Progenitor cell of endocrine pancreas (in vitro differentiated cells): ENCODE data around the gene NME7. TPM values are rescaled to one million over a fixed set of nuclear protein-coding genes. Genes with fewer than 3 reads are reported as not detected.
"Not testable (repeated sequence)": the region's sequence is repeated elsewhere in the genome, so short reads cannot be mapped to it uniquely, and the experiment has no call there.

Source experiments
- DNase-seq: peaks from one replicate; pipeline ENCODE4 v3.0.0; 2021; ENCODE audit warnings: low spot score; ENCODE audit not compliant: unreplicated experiment
- H3K27ac Mint-ChIP-seq: 2 replicates; pipeline ENCODE4 v1.8.0; 2021; ENCODE audit warnings: mild to moderate bottlenecking, moderate library complexity, mixed read lengths
- H3K27me3 Mint-ChIP-seq: 2 replicates; pipeline ENCODE4 v1.8.0; 2021; ENCODE audit warnings: mixed read lengths
- H3K36me3 Mint-ChIP-seq: 2 replicates; pipeline ENCODE4 v1.8.0; 2022; ENCODE audit warnings: mixed read lengths; ENCODE audit not compliant: insufficient read depth
- H3K4me1 Mint-ChIP-seq: 2 replicates; pipeline ENCODE4 v1.8.0; 2021; ENCODE audit warnings: low read depth, mixed read lengths
- H3K4me3 Mint-ChIP-seq: 2 replicates; pipeline ENCODE4 v1.8.0; 2021; ENCODE audit warnings: low read depth, mild to moderate bottlenecking, moderate library complexity, mixed read lengths
- H3K9me3 Mint-ChIP-seq: 2 replicates; pipeline ENCODE4 v1.8.0; 2021; ENCODE audit warnings: low read depth, mixed read lengths
- total RNA-seq: library from RNA; stranded (reverse); gene quantifications from 2 replicates; pipeline ENCODE4 v1.2.1, GENCODE V29; 2021
- TF ChIP-seq, protein P1 (sequence below): fragments of 200-600 bp; sonication (generic); IDR thresholded peaks from one replicate; pipeline ENCODE4 v1.5.0; 2021; ENCODE audit warnings: antibody characterized with exemption, mild to moderate bottlenecking; ENCODE audit not compliant: unreplicated experiment

The NME7 gene
- total RNA-seq, 1 donor from 2014 or later, result 32.7 TPM

- Mint-ChIP-seq H3K4me1 (peaks cover 4% of the 10 kb centered on the region), H3K4me3 (no peak overlapping the region), H3K27me3 (no peaks in the 10 kb centered on the region), H3K9me3 (peaks cover 14% of the 10 kb centered on the region), H3K27ac (no peak overlapping the region), H3K36me3 (peaks cover 30% of the 10 kb centered on the region)
- DNase-seq, result no peak
- TF ChIP-seq, protein P1, sequence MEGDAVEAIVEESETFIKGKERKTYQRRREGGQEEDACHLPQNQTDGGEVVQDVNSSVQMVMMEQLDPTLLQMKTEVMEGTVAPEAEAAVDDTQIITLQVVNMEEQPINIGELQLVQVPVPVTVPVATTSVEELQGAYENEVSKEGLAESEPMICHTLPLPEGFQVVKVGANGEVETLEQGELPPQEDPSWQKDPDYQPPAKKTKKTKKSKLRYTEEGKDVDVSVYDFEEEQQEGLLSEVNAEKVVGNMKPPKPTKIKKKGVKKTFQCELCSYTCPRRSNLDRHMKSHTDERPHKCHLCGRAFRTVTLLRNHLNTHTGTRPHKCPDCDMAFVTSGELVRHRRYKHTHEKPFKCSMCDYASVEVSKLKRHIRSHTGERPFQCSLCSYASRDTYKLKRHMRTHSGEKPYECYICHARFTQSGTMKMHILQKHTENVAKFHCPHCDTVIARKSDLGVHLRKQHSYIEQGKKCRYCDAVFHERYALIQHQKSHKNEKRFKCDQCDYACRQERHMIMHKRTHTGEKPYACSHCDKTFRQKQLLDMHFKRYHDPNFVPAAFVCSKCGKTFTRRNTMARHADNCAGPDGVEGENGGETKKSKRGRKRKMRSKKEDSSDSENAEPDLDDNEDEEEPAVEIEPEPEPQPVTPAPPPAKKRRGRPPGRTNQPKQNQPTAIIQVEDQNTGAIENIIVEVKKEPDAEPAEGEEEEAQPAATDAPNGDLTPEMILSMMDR, result no peak
Observed at GRCh38 chr1:169339773-169340172, 27.8 kb downstream of the NME7 start.

DNA sequence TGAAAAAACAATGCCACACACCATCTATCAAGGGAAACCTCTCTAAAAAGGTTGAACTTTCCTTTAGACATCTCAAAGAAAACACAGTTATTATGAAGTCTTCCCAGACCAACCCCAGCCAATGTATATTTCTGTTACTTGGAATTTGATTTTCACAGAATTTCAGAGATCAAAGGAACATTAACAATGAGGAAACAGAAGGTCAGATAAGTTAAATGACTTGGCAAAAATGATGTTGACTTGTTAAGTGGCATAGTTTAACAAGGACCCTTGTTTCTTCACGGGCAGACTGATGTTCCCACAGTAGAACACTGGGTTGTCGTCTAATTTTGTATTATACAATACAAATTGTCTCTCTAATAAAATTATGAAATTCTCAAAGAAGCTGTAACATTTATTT, 29.0 kb downstream of the NME7 start:
- no peak overlapping the region for H3K27ac Mint-ChIP-seq
- H3K9me3 Mint-ChIP-seq, result peaks cover 14% of the 10 kb centered on the region
- TF ChIP-seq, protein P1, result no peak

DNA sequence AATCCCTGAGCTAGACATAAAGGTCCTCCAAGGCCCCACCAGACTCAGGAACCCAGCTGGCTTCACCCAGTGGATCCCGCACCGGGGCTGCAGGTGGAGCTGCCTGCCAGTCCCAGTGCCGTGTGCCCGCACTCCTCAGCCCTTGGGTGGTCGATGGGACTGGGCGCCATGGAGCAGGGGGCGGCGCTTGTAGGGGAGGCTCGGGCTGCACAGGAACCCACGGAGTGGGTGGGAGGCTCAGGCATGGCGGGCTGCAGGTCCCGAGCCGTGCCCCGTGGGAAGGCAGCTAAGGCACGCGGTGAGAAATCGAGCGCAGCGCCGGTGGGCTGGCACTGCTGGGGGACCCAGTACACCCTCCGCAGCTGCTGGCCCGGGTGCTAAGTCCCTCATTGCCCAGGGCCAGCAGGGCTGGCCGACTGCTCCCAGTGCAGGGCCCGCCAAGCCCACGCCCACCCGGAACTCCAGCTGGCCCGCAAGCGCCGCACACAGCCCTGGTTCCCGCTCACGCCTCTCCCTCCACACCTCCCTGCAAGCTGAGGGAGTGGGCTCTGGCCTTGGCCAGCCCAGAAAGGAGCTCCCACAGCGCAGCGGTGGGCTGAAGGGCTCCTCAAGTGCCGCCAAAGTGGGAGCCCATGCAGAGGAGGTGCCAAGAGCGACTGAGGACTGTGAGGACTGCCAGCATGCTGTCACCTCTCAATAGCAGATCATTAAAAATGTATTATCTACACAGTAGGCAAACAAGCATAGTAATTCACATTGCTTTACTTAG, 30.5 kb downstream of the NME7 start:
- not testable (repeated sequence) for H3K4me3 Mint-ChIP-seq, H3K27ac Mint-ChIP-seq, H3K27me3 Mint-ChIP-seq, DNase-seq, H3K4me1 Mint-ChIP-seq
- Mint-ChIP-seq H3K9me3 (peaks cover 19% of the 10 kb centered on the region), H3K36me3 (peaks cover 37% of the 10 kb centered on the region)

More for the DNA sequence above, 29.0 kb downstream of the NME7 start:
- peaks cover 4% of the 10 kb centered on the region for H3K4me1 Mint-ChIP-seq
- no peaks in the 10 kb centered on the region for H3K27me3 Mint-ChIP-seq
- H3K36me3 Mint-ChIP-seq, result peaks cover 34% of the 10 kb centered on the region
- no peak for DNase-seq
- no peak overlapping the region for H3K4me3 Mint-ChIP-seq

- not testable (repeated sequence) for H3K4me3 Mint-ChIP-seq, DNase-seq, H3K27me3 Mint-ChIP-seq, H3K4me1 Mint-ChIP-seq, H3K27ac Mint-ChIP-seq
- Mint-ChIP-seq H3K36me3 (peaks cover 35% of the 10 kb centered on the region), H3K9me3 (peaks cover 30% of the 10 kb centered on the region)
Observed at GRCh38 chr1:169334727-169335126, 32.9 kb downstream of the NME7 start.

DNA sequence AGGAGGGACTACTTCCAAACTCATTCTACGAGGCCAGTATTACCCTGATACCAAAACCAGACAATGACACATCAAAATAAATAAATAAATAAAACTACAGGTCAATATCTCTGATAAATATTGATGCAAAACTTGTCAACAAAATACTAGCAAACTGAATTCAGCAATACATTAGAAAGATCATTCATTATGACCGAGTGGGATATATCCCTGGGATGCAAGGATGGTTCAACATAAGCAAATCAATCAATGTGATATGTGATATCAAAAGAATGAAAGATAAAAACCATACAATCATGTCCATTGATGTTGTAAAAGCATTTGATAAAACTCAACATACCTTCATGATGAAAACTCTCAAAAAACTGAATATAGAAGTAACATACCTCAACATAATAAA, 36.7 kb downstream of the NME7 start:
- no peaks in the 10 kb centered on the region for H3K4me1 Mint-ChIP-seq
- no peak for DNase-seq
- peaks cover 30% of the 10 kb centered on the region for H3K9me3 Mint-ChIP-seq

GRCh38 chr1:169329383-169329782, 38.2 kb downstream of the NME7 start:
- TF ChIP-seq, protein P1, result no peak
- Mint-ChIP-seq H3K27ac (no peak overlapping the region), H3K4me1 (no peaks in the 10 kb centered on the region), H3K36me3 (peaks cover 14% of the 10 kb centered on the region), H3K4me3 (no peak overlapping the region), H3K9me3 (peaks cover 25% of the 10 kb centered on the region), H3K27me3 (no peaks in the 10 kb centered on the region)
- DNase-seq, result no peak

More for the DNA sequence above, 36.7 kb downstream of the NME7 start:
- no peak overlapping the region for H3K4me3 Mint-ChIP-seq
- TF ChIP-seq, protein P1, result no peak
- H3K36me3 Mint-ChIP-seq, result peaks cover 27% of the 10 kb centered on the region
- no peaks in the 10 kb centered on the region for H3K27me3 Mint-ChIP-seq
- no peak overlapping the region for H3K27ac Mint-ChIP-seq
